Gastrocnemius medialis (tissue), 4 donors: ENCODE data around the gene UGT1A8.

ENCODE experiments used
- CTCF ChIP-seq, 5 experiments: fragments of 450-650 bp in 3 of 5; fragments of 200-600 bp in 2 of 5; sonication (generic) in 2 of 5; IDR thresholded peaks in 4 of 5; conservative IDR thresholded peaks in 1 of 5; 1 replicate in 4 of 5; 2 replicates in 1 of 5; pipeline ENCODE4 v1.5.1; 2016 to 2019; ENCODE audit warnings: antibody characterized with exemption in 5 of 5, mild to moderate bottlenecking in 3 of 5, moderate library complexity in 3 of 5
- POLR2A ChIP-seq, 2 donors: fragments of 450-650 bp; IDR thresholded peaks; one replicate each; pipeline ENCODE4 v1.6.1; 2017; ENCODE audit warnings: antibody characterized with exemption in 2 of 2, mild to moderate bottlenecking in 2 of 2, moderate library complexity in 2 of 2

GRCh38 chr2:233778030-233778429 is 160.6 kb downstream of the UGT1A8 start, which contains the start of gene MROH2A:
- no peak for TF ChIP-seq POLR2A (IDR thresholded peaks at IDR 0.05)
- TF ChIP-seq CTCF (IDR thresholded peaks at IDR 0.05 in 4 of 5, conservative IDR thresholded peaks at IDR 0.05 in 1 of 5) = no peak
